HG02623 (cell line): ENCODE measurements around the gene IGFBP7.

Experiments
- ATAC-seq: cut with Tn5 transposase; IDR thresholded peaks from one replicate; pipeline ENCODE4 v1.9.1; 2021; ENCODE audit warnings: moderate library complexity; ENCODE audit not compliant: unreplicated experiment

The IGFBP7 gene

GRCh38 chr4:57131849-57132742 is 21.9 kb upstream of the IGFBP7 start:
- no peak for ATAC-seq

GRCh38 chr4:57129477-57129876 is 19.3 kb upstream of the IGFBP7 start:
- ATAC-seq: no peak

- no peak for ATAC-seq
These were observed 17.2 kb upstream of the IGFBP7 start for GRCh38 chr4:57127361-57127760.

- no peak for ATAC-seq
These were observed 15.8 kb upstream of the IGFBP7 start for GRCh38 chr4:57125996-57126395.

- no peak for ATAC-seq
These were observed 14.0 kb upstream of the IGFBP7 start for GRCh38 chr4:57124145-57124544.

GRCh38 chr4:57122959-57123358 is 12.8 kb upstream of the IGFBP7 start:
- no peak for ATAC-seq

GRCh38 chr4:57119054-57119651 is 9.0 kb upstream of the IGFBP7 start:
- ATAC-seq: no peak

GRCh38 chr4:57117491-57117890 is 7.3 kb upstream of the IGFBP7 start:
- no peak for ATAC-seq

- ATAC-seq: no peak
These were observed 6.1 kb upstream of the IGFBP7 start for GRCh38 chr4:57116245-57116644.

- no peak for ATAC-seq
These were observed 4.8 kb upstream of the IGFBP7 start for GRCh38 chr4:57114973-57115372.

- ATAC-seq: no peak
These were observed 3.7 kb upstream of the IGFBP7 start for GRCh38 chr4:57113870-57114269.

- no peak for ATAC-seq
These were observed 691 bp upstream of the IGFBP7 start for GRCh38 chr4:57110640-57111511.

- no peak for ATAC-seq
These were observed 756 bp downstream of the IGFBP7 start for GRCh38 chr4:57109411-57109846.

- ATAC-seq: no peak
These were observed 4.0 kb downstream of the IGFBP7 start for GRCh38 chr4:57106181-57106580.

- no peak for ATAC-seq
These were observed 5.3 kb downstream of the IGFBP7 start for GRCh38 chr4:57104706-57105560.

- ATAC-seq: no peak
These were observed 7.1 kb downstream of the IGFBP7 start for GRCh38 chr4:57103051-57103450.

GRCh38 chr4:57102050-57102624 is 8.0 kb downstream of the IGFBP7 start:
- no peak for ATAC-seq

- no peak for ATAC-seq
These were observed 9.1 kb downstream of the IGFBP7 start for GRCh38 chr4:57100979-57101651.

- no peak for ATAC-seq
These were observed 10.8 kb downstream of the IGFBP7 start for GRCh38 chr4:57099363-57099762.

GRCh38 chr4:57098941-57099340 is 11.2 kb downstream of the IGFBP7 start:
- no peak for ATAC-seq
